Mucosa of gallbladder (tissue), 1 donor: ENCODE data around the gene TMEM214. TPM values are rescaled to one million over a fixed set of nuclear protein-coding genes. Genes with fewer than 3 reads are reported as not detected.

Source experiments
- DNase-seq: peaks from one replicate; pipeline ENCODE4 v3.0.0-alpha.2; 2020; ENCODE audit warnings: low spot score
- total RNA-seq: library from RNA; stranded (reverse); gene quantifications from one replicate; pipeline ENCODE4 v1.2.1, GENCODE V29; 2021
- donor health status: DM: no; HTN: no; CAD: no.

The TMEM214 gene
- total RNA-seq, 1 donor from 2014 or later: 80.0 TPM

DNA sequence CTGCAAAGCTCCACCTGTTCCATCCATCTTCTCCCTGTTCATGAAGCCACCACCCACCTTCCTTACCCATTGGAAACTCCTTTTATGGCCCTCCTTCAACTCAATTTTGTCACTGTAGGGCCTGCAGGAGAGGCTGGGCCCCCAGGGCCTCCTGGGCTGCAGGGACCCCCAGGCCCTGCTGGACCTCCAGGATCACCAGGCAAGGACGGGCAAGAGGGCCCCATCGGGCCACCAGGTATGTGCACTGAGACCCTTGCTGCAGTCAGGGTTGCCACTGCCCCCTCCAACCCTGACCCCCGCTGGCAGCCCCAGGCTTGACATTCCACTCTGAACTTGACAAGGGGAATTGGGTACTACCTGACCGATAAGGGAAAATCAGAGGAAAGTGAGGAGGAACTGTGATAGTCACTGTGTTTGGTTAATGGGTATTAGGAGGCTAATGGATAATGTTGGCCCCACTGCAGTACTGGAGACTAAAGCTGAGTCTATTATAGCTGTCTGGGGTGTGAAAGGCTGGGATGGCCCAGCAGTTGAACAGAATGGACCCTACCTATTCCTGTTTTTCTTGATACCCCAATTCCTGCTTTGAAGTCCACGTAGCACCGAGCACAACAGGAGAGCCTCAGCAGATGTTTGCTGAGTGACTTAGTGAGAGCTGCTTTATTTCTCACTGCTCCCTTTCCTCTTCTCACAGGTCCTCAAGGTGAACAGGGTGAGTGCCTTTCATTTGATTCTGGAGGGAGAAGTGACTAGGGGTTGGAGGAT, 51.7 kb downstream of the TMEM214 start:
- DNase-seq: no peak

DNA sequence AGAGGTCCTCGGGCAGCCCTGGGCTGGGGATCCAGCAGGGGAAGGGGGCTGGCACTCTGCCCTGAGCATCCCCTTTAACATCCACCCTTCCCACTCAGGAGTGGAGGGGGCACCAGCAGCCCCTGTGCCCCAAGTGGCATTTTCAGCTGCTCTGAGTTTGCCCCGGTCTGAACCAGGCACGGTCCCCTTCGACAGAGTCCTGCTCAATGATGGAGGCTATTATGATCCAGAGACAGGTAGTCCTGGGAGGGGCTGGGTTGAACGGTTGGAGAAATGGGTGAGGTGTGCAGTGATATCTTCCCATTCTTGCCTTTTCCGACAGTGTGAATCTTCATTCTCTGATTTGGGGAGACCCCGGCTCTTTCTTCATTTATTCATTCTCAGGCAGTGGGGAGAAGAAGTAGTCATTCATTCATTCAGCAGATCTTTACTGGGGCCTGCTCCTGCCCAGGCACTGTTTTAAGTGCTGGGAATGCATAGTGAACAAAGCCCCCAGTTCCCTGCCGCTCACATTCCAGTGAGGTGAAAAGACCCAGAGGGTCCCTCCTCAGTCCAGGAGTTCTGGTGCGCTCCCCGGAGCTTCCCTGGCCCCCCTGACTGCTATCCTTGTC, 52.4 kb downstream of the TMEM214 start:
- DNase-seq: no peak

DNA sequence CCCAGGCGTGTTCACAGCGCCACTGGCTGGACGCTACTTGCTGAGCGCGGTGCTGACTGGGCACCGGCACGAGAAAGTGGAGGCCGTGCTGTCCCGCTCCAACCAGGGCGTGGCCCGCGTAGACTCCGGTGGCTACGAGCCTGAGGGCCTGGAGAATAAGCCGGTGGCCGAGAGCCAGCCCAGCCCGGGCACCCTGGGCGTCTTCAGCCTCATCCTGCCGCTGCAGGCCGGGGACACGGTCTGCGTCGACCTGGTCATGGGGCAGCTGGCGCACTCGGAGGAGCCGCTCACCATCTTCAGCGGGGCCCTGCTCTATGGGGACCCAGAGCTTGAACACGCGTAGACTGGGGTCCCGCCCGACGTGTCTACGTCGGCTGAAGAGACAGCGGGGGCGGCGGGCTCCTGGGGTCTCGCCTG, 52.9 kb downstream of the TMEM214 start:
- DNase-seq: peak; percentile 66

DNA sequence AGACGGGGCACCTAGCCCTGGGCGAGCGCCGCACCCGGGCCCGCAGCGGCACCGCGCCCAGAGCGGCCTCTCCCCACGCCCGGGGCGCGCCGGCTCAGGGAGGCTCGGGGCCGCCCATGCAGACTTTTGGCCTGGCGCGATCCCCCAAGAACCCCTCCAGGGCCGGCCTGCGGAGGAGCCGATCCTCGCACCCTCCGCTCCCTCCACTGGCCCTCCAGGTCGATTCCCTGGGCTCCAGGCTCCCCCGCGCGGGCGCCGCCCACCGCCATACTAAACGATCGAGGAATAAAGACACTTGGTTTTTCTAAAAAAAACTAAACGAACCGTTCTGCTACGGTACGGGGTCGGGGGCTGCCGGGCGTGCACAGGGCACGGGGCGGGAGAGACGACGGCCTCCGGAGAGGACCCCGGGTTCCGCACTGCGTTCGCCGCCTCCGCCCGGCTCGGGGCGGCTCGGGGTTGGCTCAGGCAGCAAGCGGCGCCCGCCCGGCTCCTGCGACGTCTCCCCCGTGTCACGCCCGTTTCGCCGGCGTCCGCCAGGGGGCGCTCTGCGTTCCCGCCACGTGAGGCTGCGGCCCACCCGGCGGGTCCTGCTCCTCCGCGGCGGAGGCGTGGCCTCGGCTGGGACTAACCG, 53.4 kb downstream of the TMEM214 start:
- peak; percentile 96 for DNase-seq

DNA sequence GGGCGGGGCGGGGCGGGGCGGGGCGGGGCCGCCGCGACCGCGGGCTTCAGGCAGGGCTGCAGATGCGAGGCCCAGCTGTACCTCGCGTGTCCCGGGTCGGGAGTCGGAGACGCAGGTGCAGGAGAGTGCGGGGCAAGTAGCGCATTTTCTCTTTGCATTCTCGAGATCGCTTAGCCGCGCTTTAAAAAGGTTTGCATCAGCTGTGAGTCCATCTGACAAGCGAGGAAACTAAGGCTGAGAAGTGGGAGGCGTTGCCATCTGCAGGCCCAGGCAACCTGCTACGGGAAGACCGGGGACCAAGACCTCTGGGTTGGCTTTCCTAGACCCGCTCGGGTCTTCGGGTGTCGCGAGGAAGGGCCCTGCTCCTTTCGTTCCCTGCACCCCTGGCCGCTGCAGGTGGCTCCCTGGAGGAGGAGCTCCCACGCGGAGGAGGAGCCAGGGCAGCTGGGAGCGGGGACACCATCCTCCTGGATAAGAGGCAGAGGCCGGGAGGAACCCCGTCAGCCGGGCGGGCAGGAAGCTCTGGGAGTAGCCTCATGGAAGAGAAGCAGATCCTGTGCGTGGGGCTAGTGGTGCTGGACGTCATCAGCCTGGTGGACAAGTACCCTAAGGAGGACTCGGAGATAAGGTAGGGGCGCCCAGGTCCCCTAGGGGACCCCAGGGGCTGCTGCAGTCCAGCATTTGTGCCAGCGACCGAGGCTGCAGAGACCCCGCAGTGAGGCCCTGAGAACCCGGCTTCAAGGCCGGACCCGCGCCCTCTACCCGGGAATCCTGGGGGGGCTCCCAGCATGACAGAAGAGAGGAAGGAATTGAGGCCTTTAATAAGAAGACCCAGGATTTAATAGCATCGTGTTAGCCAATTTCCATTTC, 54.2 kb downstream of the TMEM214 start, which contains the start of gene KHK:
KHK (plus strand) TSS at position 49 of the 870 bp plus-strand sequence; CDS start at position 537, 488 bp downstream.
- DNase-seq: peak; percentile 28

DNA sequence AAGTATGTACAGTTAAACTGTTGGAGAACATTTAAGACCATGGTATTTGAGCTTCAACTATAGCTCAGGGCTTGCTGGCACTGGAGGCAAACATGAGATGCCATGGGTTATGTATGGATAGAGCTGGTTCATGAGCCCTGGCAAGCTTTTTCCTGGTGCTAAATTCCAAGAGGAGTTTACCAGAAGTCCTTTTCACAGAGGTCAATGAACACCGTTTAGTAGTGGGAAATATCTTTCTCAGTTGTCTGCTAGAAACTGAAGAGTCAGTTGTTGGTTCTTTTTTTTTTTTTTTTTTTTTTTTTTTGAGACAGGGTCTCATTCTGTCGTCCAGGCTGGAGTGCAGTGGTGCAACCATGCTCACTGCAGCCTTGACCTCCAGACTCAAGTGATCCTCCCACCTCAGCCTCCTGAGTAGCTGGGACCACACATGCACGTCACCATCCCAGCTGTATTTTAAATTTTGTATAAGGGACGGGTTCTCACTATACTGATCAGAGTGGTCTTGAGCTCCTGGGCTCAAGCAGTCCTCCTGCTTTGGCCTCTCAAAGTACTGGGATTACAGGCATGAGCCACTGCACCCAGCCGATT, 55.2 kb downstream of the TMEM214 start:
- DNase-seq: no peak

DNA sequence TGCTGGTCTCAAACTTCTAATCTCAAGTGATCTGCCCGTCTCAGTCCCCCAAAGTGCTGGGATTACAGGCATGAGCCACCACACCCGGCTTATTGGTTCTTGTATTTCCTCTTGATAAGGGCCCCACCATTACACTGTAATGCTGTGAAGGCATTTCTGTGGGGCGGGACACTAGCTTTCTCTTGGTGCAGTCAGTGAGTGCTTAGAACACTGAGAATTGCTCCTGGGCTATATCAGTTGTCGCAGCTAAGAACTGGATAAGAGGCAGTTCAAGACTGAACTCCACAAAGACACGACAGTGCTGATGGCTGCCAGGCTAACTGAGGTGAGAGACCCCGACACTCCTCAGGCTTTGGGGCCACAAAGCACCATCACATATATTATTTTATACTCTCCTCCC, 55.9 kb downstream of the TMEM214 start:
- DNase-seq: no peak

DNA sequence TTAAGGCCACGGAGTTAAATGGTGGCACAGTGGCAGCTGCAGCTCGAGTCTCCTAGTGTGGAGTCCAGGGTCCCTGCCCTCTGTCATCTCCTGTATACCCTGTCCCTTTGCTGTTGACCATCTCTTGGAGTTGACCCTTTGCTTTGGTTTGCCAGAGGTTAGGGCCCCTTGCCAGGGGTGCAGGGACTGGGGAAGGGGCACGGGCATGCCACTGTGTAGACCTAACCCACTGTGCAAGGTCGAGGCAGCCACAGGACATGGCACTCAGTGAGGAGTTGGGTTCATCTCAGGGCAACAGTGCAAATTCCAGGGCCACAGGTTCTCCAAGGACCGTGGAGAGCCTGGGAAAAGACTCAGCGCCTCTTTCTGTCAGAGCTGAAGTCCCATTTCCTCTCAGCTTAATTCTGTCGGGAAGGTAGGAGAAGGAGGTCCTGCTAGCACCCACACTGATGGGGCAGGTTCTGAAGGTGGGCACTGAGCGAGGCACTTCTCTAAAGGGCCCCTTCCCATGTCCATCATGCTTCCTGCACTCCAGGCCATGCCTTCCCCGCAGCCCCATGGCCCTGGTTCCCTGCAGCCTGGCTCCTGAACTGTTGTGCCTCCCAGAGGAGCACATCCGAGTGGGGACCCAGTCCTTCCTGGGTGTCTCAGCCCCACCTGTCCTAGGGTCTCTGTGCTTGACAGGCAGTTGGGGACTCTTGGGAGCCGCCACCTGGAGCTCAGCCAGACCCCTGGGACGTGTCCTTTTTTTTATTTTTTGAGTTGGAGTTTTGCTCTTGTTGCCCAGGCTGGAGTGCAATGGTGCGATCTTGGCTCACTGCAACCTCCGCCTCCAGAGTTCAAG, 56.6 kb downstream of the TMEM214 start:
- no peak for DNase-seq

Other genes with a start within 250 kb of the TMEM214 start
- 1.3 TPM for gene CENPA, start 246.9 kb upstream of the TMEM214 start, total RNA-seq
- 0.26 TPM for gene DPYSL5, start 184.8 kb upstream of the TMEM214 start, total RNA-seq
- 25.2 TPM for gene MAPRE3, start 62.3 kb upstream of the TMEM214 start, total RNA-seq
- 27.9 TPM for gene AGBL5, start 18.7 kb downstream of the TMEM214 start, total RNA-seq
- 323 TPM for gene OST4, start 38.7 kb downstream of the TMEM214 start, total RNA-seq
- gene EMILIN1, start 45.6 kb downstream of the TMEM214 start, total RNA-seq: 210 TPM
- 6.1 TPM for gene KHK, start 53.8 kb downstream of the TMEM214 start, total RNA-seq
- 1.1 TPM for gene CGREF1, start 86.2 kb downstream of the TMEM214 start, total RNA-seq
- gene ABHD1, start 90.8 kb downstream of the TMEM214 start, total RNA-seq: 0.37 TPM
- gene PREB, start 101.7 kb downstream of the TMEM214 start, total RNA-seq: 51.3 TPM
- not detected for gene PRR30, start 106.4 kb downstream of the TMEM214 start, total RNA-seq
- gene TCF23, start 116.0 kb downstream of the TMEM214 start, total RNA-seq: 0.12 TPM
- gene ATRAID, start 179.1 kb downstream of the TMEM214 start, total RNA-seq: 104 TPM
- gene SLC5A6, start 179.3 kb downstream of the TMEM214 start, total RNA-seq: 24.9 TPM
- gene CAD, start 184.4 kb downstream of the TMEM214 start, total RNA-seq: 26.7 TPM
- gene SLC30A3, start 230.1 kb downstream of the TMEM214 start, total RNA-seq: not detected
- not detected for gene DNAJC5G, start 242.5 kb downstream of the TMEM214 start, total RNA-seq
- gene TRIM54, start 249.5 kb downstream of the TMEM214 start, total RNA-seq: 0.26 TPM